Neural cell (in vitro differentiated cells): ENCODE results near the gene HSBP1. TPM values are rescaled to one million over a fixed set of nuclear protein-coding genes. Genes with fewer than 3 reads are reported as not detected.

Experiments used
- H2AFZ ChIP-seq: fragments of 200-600, 300-800 bp; sonication (generic), shearing (Covaris generic); 2 replicates; pipeline ENCODE4 v1.6.0; 2014; ENCODE audit warnings: low read depth, mild to moderate bottlenecking, antibody characterized with exemption, low read length, moderate library complexity
- H3F3A ChIP-seq: fragments of 200-600 bp; shearing (Covaris generic); 2 replicates; pipeline ENCODE4 v1.6.1; 2016; ENCODE audit warnings: mild to moderate bottlenecking, moderate library complexity, mixed read lengths, antibody characterized with exemption, low read length; ENCODE audit not compliant: insufficient read depth, poor library complexity, severe bottlenecking
- H3K27ac ChIP-seq: fragments of 200-600, 300-800 bp; sonication (generic), shearing (Covaris generic); 2 replicates; pipeline ENCODE4 v1.5.1; 2014; ENCODE audit warnings: mild to moderate bottlenecking, low read length, moderate library complexity
- H3K27me3 ChIP-seq: fragments of 300-800, 200-600 bp; sonication (generic), shearing (Covaris generic); 2 replicates; pipeline ENCODE4 v1.6.0; 2014; ENCODE audit warnings: mild to moderate bottlenecking, low read depth, low read length, moderate library complexity; ENCODE audit not compliant: insufficient read depth
- H3K36me3 ChIP-seq: fragments of 300-800, 200-600 bp; sonication (generic), shearing (Covaris generic); 2 replicates; pipeline ENCODE4 v1.5.1; 2014; ENCODE audit warnings: mild to moderate bottlenecking, antibody characterized with exemption, low read length, moderate library complexity; ENCODE audit not compliant: insufficient read depth
- H3K4me2 ChIP-seq: fragments of 300-800, 200-600 bp; sonication (generic), shearing (Covaris generic); 2 replicates; pipeline ENCODE4 v1.6.0; 2014; ENCODE audit warnings: mild to moderate bottlenecking, low read length
- H3K4me3 ChIP-seq: fragments of 300-800, 200-600 bp; sonication (generic), shearing (Covaris generic); 2 replicates; pipeline ENCODE4 v1.5.1; 2014; ENCODE audit warnings: mild to moderate bottlenecking, low read length, moderate library complexity
- H3K79me2 ChIP-seq: fragments of 200-600 bp; shearing (Covaris generic); replicated peaks from 2 replicates; pipeline ENCODE4 v1.6.0; 2014; ENCODE audit warnings: mild to moderate bottlenecking, low read length, moderate library complexity; ENCODE audit not compliant: insufficient read depth
- H3K9ac ChIP-seq: fragments of 300-800, 200-600 bp; sonication (generic), shearing (Covaris generic); 2 replicates; pipeline ENCODE4 v1.6.1; 2016; ENCODE audit warnings: mild to moderate bottlenecking, low read length, mixed read lengths
- H3K9me2 ChIP-seq: fragments of 200-600 bp; shearing (Covaris generic); 2 replicates; pipeline ENCODE4 v1.6.1; 2016; ENCODE audit warnings: mild to moderate bottlenecking, low read length, mixed read lengths; ENCODE audit not compliant: insufficient read depth
- H3K9me3 ChIP-seq: fragments of 200-600, 300-800 bp; sonication (generic), shearing (Covaris generic); 2 replicates; pipeline ENCODE4 v1.6.1; 2016; ENCODE audit warnings: mild to moderate bottlenecking, mixed run types, low read length, moderate library complexity, mixed read lengths
- H4K20me1 ChIP-seq: fragments of 200-600 bp; shearing (Covaris generic); 2 replicates; pipeline ENCODE4 v1.6.1; 2016; ENCODE audit warnings: mild to moderate bottlenecking, mixed run types; ENCODE audit not compliant: insufficient read depth
- EP300 ChIP-seq: fragments of 450-650 bp; conservative IDR thresholded peaks from 2 replicates; pipeline ENCODE4 v1.6.1; 2014; ENCODE audit warnings: antibody characterized with exemption, mild to moderate bottlenecking, moderate library complexity; ENCODE audit not compliant: poor library complexity, severe bottlenecking
- EZH2 ChIP-seq: fragments of 200-600, 300-800 bp; shearing (Covaris generic), sonication (generic); IDR thresholded peaks from 2 replicates; pipeline ENCODE4 v1.6.1; 2014; ENCODE audit warnings: antibody characterized with exemption, low read length, borderline replicate concordance, mild to moderate bottlenecking; ENCODE audit not compliant: insufficient read depth, poor library complexity, severe bottlenecking
- MXI1 ChIP-seq: fragments of 450-650 bp; conservative IDR thresholded peaks from 2 replicates; pipeline ENCODE4 v1.6.1; 2014; ENCODE audit warnings: antibody characterized with exemption, mild to moderate bottlenecking; ENCODE audit not compliant: poor library complexity, severe bottlenecking
- POLR2AphosphoS5 ChIP-seq: IDR thresholded peaks from 2 replicates; pipeline ENCODE4 v1.6.1; 2012
- RAD21 ChIP-seq: fragments of 450-650 bp; conservative IDR thresholded peaks from 2 replicates; pipeline ENCODE4 v1.6.1; 2014; ENCODE audit warnings: antibody characterized with exemption, mild to moderate bottlenecking, moderate library complexity
- SMC3 ChIP-seq: fragments of 450-650 bp; conservative IDR thresholded peaks from 2 replicates; pipeline ENCODE4 v1.6.1; 2014; ENCODE audit warnings: antibody characterized with exemption, mild to moderate bottlenecking, moderate library complexity; ENCODE audit not compliant: poor library complexity
- TAF1 ChIP-seq: IDR thresholded peaks from 2 replicates; pipeline ENCODE4 v1.6.1; 2012; ENCODE audit warnings: low read depth
- polyA minus RNA-seq: library from RNA; depleted of rRNA, polyadenylated mRNA; stranded (reverse); fragments of >200 nt; gene quantifications from 2 replicates; pipeline ENCODE4 v1.2.3, GENCODE V29; 2014
- polyA plus RNA-seq: library from polyadenylated mRNA; depleted of rRNA; stranded (reverse); fragments of >200 nt; gene quantifications from 2 replicates; pipeline ENCODE4 v1.2.3, GENCODE V29; 2014
- TF ChIP-seq, protein P1 (sequence below): IDR thresholded peaks from 2 replicates; pipeline ENCODE4 v1.6.1; 2012; ENCODE audit warnings: borderline replicate concordance
- TF ChIP-seq, protein P2 (sequence below): fragments of 450-650 bp; IDR thresholded peaks from 2 replicates; pipeline ENCODE4 v1.5.1; 2014; ENCODE audit warnings: antibody characterized with exemption, mild to moderate bottlenecking, moderate library complexity; ENCODE audit not compliant: poor library complexity, severe bottlenecking

The HSBP1 gene
- polyA plus RNA-seq (158 and 184 TPM in 2 replicates), polyA minus RNA-seq (89.8 and 96.3 TPM in 2 replicates)

DNA sequence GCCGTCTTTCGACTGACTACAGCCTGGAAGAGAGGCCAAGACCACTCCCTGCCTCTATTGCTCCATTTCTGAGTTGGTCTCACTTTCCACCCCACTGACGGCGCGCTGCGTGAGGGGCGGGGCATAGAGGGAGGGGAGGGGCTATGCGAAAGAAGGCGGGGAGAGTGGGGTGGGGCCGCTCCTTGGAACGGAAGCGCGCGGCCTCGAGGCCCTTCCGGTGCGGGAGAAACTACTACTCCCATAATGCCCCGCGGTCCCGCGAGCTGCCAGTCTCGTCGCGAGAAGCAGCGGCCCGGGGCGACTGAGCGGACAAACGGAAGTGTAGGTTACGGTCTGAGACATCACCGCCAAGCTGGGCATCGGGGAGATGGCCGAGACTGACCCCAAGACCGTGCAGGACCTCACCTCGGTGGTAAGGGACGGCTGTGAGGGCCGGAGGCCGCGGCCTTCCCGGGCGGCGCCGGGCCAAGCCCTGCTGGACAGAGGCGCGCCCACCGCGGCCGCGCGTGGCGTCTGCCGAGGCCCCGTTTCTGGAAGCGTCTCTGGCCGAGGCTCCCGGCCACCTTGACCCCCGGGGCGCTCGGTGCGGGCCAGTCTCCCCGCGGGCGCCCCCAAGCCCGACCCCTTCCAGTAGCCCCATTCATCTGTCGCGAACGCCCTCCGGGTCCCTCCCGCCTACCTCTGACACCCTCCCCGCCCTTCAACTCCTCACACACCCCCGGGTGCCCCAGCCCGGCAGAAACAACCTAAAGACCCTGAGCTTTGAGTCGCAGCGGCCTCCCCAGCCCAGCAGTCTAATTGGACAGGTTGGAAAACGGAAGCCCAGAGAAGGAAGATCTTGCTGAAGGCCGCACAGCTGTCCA, at the start of gene HSBP1:
Gene HSBP1 (plus strand): TSS at position 269 of the 863 bp plus-strand sequence. CDS start 99 bp downstream, at position 368.
- H3K27ac ChIP-seq = peak within 1 kb of the TSS; percentile 54
- peak within 1 kb of the TSS; percentile 62 for H2AFZ ChIP-seq
- H3K9ac ChIP-seq = peak within 1 kb of the TSS; percentile 88

DNA sequence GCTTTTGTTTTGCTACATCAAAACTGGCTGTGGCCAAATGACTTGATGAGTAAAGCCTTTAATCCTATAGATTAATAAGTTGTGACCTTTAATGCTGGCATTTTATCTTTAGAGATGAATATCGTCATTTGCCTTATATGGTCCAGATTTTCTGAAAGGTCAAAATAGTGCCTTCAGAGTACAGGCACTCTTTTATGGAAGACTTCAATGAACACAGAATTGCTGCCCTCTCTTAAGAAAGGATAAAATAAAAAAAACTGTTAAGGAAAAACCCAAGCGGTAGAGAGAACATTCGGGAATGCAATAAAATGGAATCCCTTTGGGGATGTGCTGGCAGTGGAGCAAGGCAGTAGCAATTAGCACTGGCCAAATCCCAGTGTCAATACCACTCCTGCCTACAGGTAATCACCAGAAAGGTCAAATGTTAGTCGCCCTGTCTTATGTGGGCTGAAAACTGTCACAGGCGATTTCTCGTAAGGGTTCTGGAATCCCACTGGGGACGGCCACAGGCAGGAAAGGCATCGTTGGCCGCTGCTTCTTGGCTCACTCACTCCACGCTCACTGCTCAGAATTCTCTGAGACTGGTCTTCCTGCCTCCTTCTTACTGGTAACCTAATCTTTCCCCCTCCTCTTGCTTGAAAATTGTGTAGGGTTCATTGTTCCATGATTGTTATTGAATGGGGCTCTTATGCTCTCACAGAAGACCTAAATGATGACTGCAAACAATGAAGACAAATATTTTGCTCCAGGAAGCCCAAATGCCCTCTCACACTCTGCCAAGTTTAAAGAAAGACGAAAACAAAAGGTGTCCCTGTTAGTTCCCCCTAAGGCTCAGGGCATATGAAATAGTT, 45.4 kb upstream of the HSBP1 start:
- H3K4me3 ChIP-seq = no peak overlapping the region
- H3F3A ChIP-seq = no peaks in the 10 kb centered on the region
- H3K9ac ChIP-seq = no peak overlapping the region
- no peaks in the 10 kb centered on the region for H3K36me3 ChIP-seq
- no peaks in the 10 kb centered on the region for H3K9me2 ChIP-seq
- no peak overlapping the region for H3K27ac ChIP-seq
- H3K27me3 ChIP-seq = no peaks in the 10 kb centered on the region
- no peak overlapping the region for H3K4me2 ChIP-seq
- no peaks in the 10 kb centered on the region for H3K9me3 ChIP-seq
- H2AFZ ChIP-seq = no peak overlapping the region
- no peaks in the 10 kb centered on the region for H4K20me1 ChIP-seq
- H3K79me2 ChIP-seq = no peaks in the 10 kb centered on the region
- no peak for TF ChIP-seq EP300
- TF ChIP-seq MXI1 = no peak
- TF ChIP-seq EZH2 = no peak
- TF ChIP-seq, protein P1, sequence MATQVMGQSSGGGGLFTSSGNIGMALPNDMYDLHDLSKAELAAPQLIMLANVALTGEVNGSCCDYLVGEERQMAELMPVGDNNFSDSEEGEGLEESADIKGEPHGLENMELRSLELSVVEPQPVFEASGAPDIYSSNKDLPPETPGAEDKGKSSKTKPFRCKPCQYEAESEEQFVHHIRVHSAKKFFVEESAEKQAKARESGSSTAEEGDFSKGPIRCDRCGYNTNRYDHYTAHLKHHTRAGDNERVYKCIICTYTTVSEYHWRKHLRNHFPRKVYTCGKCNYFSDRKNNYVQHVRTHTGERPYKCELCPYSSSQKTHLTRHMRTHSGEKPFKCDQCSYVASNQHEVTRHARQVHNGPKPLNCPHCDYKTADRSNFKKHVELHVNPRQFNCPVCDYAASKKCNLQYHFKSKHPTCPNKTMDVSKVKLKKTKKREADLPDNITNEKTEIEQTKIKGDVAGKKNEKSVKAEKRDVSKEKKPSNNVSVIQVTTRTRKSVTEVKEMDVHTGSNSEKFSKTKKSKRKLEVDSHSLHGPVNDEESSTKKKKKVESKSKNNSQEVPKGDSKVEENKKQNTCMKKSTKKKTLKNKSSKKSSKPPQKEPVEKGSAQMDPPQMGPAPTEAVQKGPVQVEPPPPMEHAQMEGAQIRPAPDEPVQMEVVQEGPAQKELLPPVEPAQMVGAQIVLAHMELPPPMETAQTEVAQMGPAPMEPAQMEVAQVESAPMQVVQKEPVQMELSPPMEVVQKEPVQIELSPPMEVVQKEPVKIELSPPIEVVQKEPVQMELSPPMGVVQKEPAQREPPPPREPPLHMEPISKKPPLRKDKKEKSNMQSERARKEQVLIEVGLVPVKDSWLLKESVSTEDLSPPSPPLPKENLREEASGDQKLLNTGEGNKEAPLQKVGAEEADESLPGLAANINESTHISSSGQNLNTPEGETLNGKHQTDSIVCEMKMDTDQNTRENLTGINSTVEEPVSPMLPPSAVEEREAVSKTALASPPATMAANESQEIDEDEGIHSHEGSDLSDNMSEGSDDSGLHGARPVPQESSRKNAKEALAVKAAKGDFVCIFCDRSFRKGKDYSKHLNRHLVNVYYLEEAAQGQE = no peak
- TF ChIP-seq TAF1 = no peak

More for the DNA sequence above, at the start of gene HSBP1:
- peaks cover 28% of the 10 kb centered on the region for H3K79me2 ChIP-seq
- no peaks in the 10 kb centered on the region for H3K9me3 ChIP-seq
- no peaks in the 10 kb centered on the region for H3K9me2 ChIP-seq
- H3K36me3 ChIP-seq = no peaks in the 10 kb centered on the region
- no peaks in the 10 kb centered on the region for H3F3A ChIP-seq
- H3K27me3 ChIP-seq = no peaks in the 10 kb centered on the region
- no peaks in the 10 kb centered on the region for H4K20me1 ChIP-seq
- no peak for TF ChIP-seq EZH2
- TF ChIP-seq TAF1 = no peak
- peak; percentile 68 for TF ChIP-seq MXI1
- TF ChIP-seq, protein P2, sequence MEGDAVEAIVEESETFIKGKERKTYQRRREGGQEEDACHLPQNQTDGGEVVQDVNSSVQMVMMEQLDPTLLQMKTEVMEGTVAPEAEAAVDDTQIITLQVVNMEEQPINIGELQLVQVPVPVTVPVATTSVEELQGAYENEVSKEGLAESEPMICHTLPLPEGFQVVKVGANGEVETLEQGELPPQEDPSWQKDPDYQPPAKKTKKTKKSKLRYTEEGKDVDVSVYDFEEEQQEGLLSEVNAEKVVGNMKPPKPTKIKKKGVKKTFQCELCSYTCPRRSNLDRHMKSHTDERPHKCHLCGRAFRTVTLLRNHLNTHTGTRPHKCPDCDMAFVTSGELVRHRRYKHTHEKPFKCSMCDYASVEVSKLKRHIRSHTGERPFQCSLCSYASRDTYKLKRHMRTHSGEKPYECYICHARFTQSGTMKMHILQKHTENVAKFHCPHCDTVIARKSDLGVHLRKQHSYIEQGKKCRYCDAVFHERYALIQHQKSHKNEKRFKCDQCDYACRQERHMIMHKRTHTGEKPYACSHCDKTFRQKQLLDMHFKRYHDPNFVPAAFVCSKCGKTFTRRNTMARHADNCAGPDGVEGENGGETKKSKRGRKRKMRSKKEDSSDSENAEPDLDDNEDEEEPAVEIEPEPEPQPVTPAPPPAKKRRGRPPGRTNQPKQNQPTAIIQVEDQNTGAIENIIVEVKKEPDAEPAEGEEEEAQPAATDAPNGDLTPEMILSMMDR = no peak
- TF ChIP-seq POLR2AphosphoS5 = peak; percentile 96
- TF ChIP-seq RAD21 = peak; percentile 49
- peak; percentile 19 for TF ChIP-seq EP300
- TF ChIP-seq, protein P1 = no peak
- TF ChIP-seq SMC3 = peak; percentile 32
- H3K4me2 ChIP-seq = peak within 1 kb of the TSS; percentile 62
- peak within 1 kb of the TSS; percentile 78 for H3K4me3 ChIP-seq
